Uterine smooth muscle cell (primary cell): ENCODE results near the gene GYG2. TPM values are rescaled to one million over a fixed set of nuclear protein-coding genes. Genes with fewer than 3 reads are reported as not detected.

Source experiments
- total RNA-seq: library from RNA; depleted of rRNA; stranded (reverse); fragments of >200 nt; gene quantifications from 2 replicates; pipeline ENCODE4 v1.2.3, GENCODE V29; 2014

GYG2 gene
- total RNA-seq, result 1.1 and 2.4 TPM in 2 replicates

GRCh38 chrX:2828344-2828958, at the start of gene GYG2:
GYG2 (plus strand) TSS chrX:2828930; CDS start chrX:2830189, 1,259 bp downstream.

GRCh38 chrX:2928583-2929434, 100.1 kb downstream of the GYG2 start, which contains the start of gene ARSD:
ARSD (minus strand) TSS chrX:2929339; CDS start chrX:2929275, 64 bp downstream.

Other genes with a start within 250 kb of the GYG2 start
- 82.6 and 154 TPM in 2 replicates for gene CD99, start 137.6 kb upstream of the GYG2 start, total RNA-seq
- gene XG, start 76.9 kb upstream of the GYG2 start, total RNA-seq, result 3.3 and 4.9 TPM in 2 replicates
- 11.0 and 25.1 TPM in 2 replicates for gene ARSD, start 100.4 kb downstream of the GYG2 start, total RNA-seq
- gene ARSH, start 177.6 kb downstream of the GYG2 start, total RNA-seq, result not detected in 2 replicates
- under 0.01 TPM in 1 of 2 replicates, not detected in the other for gene ARSF, start 212.5 kb downstream of the GYG2 start, total RNA-seq